Type B pancreatic cell (in vitro differentiated cells): Measurements from ENCODE around the gene IL13RA1. TPM values are rescaled to one million over a fixed set of nuclear protein-coding genes. Genes with fewer than 3 reads are reported as not detected.

Experiments used
- DNase-seq: peaks from one replicate; pipeline ENCODE4 v3.0.0; 2021; ENCODE audit warnings: mixed read lengths; ENCODE audit not compliant: unreplicated experiment; ENCODE audit errors: extremely low spot score
- H3K27ac Mint-ChIP-seq: 2 replicates; pipeline ENCODE4 v1.8.0; 2021; ENCODE audit warnings: mild to moderate bottlenecking, mixed read lengths
- H3K27me3 Mint-ChIP-seq: 2 replicates; pipeline ENCODE4 v1.8.0; 2021; ENCODE audit warnings: mixed read lengths
- H3K36me3 Mint-ChIP-seq: 2 replicates; pipeline ENCODE4 v1.8.0; 2021; ENCODE audit warnings: mixed read lengths
- H3K4me1 Mint-ChIP-seq: one replicate; pipeline ENCODE4 v1.8.0; 2021; ENCODE audit warnings: mixed read lengths; ENCODE audit not compliant: unreplicated experiment
- H3K4me3 Mint-ChIP-seq: 2 replicates; pipeline ENCODE4 v1.8.0; 2021; ENCODE audit warnings: mild to moderate bottlenecking, mixed read lengths
- H3K9me3 Mint-ChIP-seq: 2 replicates; pipeline ENCODE4 v1.8.0; 2021; ENCODE audit warnings: mixed read lengths
- CTCF ChIP-seq: fragments of 200-600 bp; sonication (generic); conservative IDR thresholded peaks from 2 replicates; pipeline ENCODE4 v1.5.0; 2021; ENCODE audit warnings: antibody characterized with exemption, mild to moderate bottlenecking
- total RNA-seq: library from RNA; stranded (reverse); gene quantifications from 2 replicates; pipeline ENCODE4 v1.2.1, GENCODE V29; 2021; ENCODE audit warnings: low replicate concordance

The IL13RA1 gene
- total RNA-seq, 1 donor from 2014 or later: 27.5 TPM

- TF ChIP-seq CTCF: no peak
Observed at GRCh38 chrX:118772051-118772450, 44.6 kb downstream of the IL13RA1 start.

GRCh38 chrX:118773782-118774181, 46.4 kb downstream of the IL13RA1 start:
- no peaks in the 10 kb centered on the region for H3K9me3 Mint-ChIP-seq

More at GRCh38 chrX:118772051-118772450, 44.6 kb downstream of the IL13RA1 start:
- DNase-seq: no peak
- H3K36me3 Mint-ChIP-seq: peaks cover 8% of the 10 kb centered on the region
- H3K27ac Mint-ChIP-seq: no peak overlapping the region
- no peak overlapping the region for H3K4me3 Mint-ChIP-seq
- no peaks in the 10 kb centered on the region for H3K27me3 Mint-ChIP-seq
- H3K9me3 Mint-ChIP-seq: no peaks in the 10 kb centered on the region
- no peaks in the 10 kb centered on the region for H3K4me1 Mint-ChIP-seq

GRCh38 chrX:118779581-118779980, 52.2 kb downstream of the IL13RA1 start:
- no peaks in the 10 kb centered on the region for H3K27me3 Mint-ChIP-seq
- peaks cover 3% of the 10 kb centered on the region for H3K36me3 Mint-ChIP-seq
- no peaks in the 10 kb centered on the region for H3K4me1 Mint-ChIP-seq
- no peaks in the 10 kb centered on the region for H3K9me3 Mint-ChIP-seq
- DNase-seq: no peak
- H3K4me3 Mint-ChIP-seq: no peak overlapping the region
- TF ChIP-seq CTCF: no peak
- no peak overlapping the region for H3K27ac Mint-ChIP-seq

More at GRCh38 chrX:118773782-118774181, 46.4 kb downstream of the IL13RA1 start:
- Mint-ChIP-seq H3K36me3 (peaks cover 8% of the 10 kb centered on the region), H3K27me3 (no peaks in the 10 kb centered on the region), H3K4me3 (no peak overlapping the region), H3K4me1 (no peaks in the 10 kb centered on the region), H3K27ac (peak overlapping the region; percentile 86)
- no peak for TF ChIP-seq CTCF
- no peak for DNase-seq

- Mint-ChIP-seq H3K27ac (no peak overlapping the region), H3K9me3 (no peaks in the 10 kb centered on the region), H3K36me3 (peaks cover 3% of the 10 kb centered on the region), H3K4me1 (no peaks in the 10 kb centered on the region), H3K4me3 (no peak overlapping the region), H3K27me3 (no peaks in the 10 kb centered on the region)
- TF ChIP-seq CTCF: no peak
- no peak for DNase-seq
Observed at GRCh38 chrX:118780509-118780908, 53.1 kb downstream of the IL13RA1 start.

GRCh38 chrX:118780911-118781310, 53.5 kb downstream of the IL13RA1 start:
- H3K27ac Mint-ChIP-seq: no peak overlapping the region

More at GRCh38 chrX:118780911-118781310, 53.5 kb downstream of the IL13RA1 start:
- Mint-ChIP-seq H3K27me3 (no peaks in the 10 kb centered on the region), H3K4me3 (no peak overlapping the region), H3K4me1 (no peaks in the 10 kb centered on the region), H3K36me3 (peaks cover 3% of the 10 kb centered on the region), H3K9me3 (no peaks in the 10 kb centered on the region)
- TF ChIP-seq CTCF: no peak
- no peak for DNase-seq
